HCT116 (cell line): ENCODE data around the gene MAP3K5. TPM values are rescaled to one million over a fixed set of nuclear protein-coding genes. Genes with fewer than 3 reads are reported as not detected.

ENCODE experiments used
- ATAC-seq: fragments of 200-7000 bp; cut with Tn5 transposase; 2 replicates; pipeline ENCODE4 v1.9.1; 2020; ENCODE audit warnings: mild to moderate bottlenecking, moderate library complexity
- BruUV-seq: library from RNA; stranded (reverse); fragments of 400-500 nt; replicated peaks from 2 replicates; lab custom pipeline; 2021; lab: Mats Ljungman, UMichigan
- CTCF ChIA-PET: fragments of 300-600 bp; sonication (Branson Sonifier 250); formaldehyde crosslinking; loops from one replicate; lab custom pipeline; 2021; ENCODE audit warnings: antibody characterized with exemption; lab: Charles Lee
- POLR2A ChIA-PET: fragments of 300-600, 350-600 bp; sonication (Branson Sonifier 250); formaldehyde crosslinking; loops from one replicate; lab custom pipeline; 2021; ENCODE audit warnings: antibody characterized with exemption; lab: Charles Lee
- RAD21 ChIA-PET, 2 experiments: fragments of 300-600 bp; sonication (Branson Sonifier 250); formaldehyde crosslinking; loops; one replicate each; lab custom pipeline; 2023; ENCODE audit warnings: low total read pairs in 2 of 2; ENCODE audit not compliant: uncharacterized antibody in 2 of 2, unreplicated experiment in 2 of 2, low non-redundant PET in 1 of 2; lab: Charles Lee
- DNase-seq: peaks from one replicate; pipeline ENCODE4 v3.0.0-alpha.2; 2010; ENCODE audit warnings: low read depth, low spot score
- H2AFZ ChIP-seq: fragments of 200-600 bp; shearing (Covaris generic), sonication (generic); 2 replicates; pipeline ENCODE4 v1.6.1; 2017; ENCODE audit warnings: low read depth, mixed run types, mixed read lengths, antibody characterized with exemption, low read length; ENCODE audit not compliant: poor library complexity, severe bottlenecking
- H3K27ac ChIP-seq: 2 replicates; pipeline ENCODE4 v1.5.1; 2012; ENCODE audit warnings: low read depth, low read length
- H3K27me3 ChIP-seq: fragments of 200-600 bp; sonication (generic); 2 replicates; pipeline ENCODE4 v1.6.1; 2016; ENCODE audit warnings: mixed run types, low read length, mixed read lengths; ENCODE audit not compliant: insufficient read depth
- H3K36me3 ChIP-seq, 2 experiments: fragments of 200-500 bp in 1 of 2; fragments of 200-600 bp in 1 of 2; sonication (Bioruptor generic) in 1 of 2; sonication (generic) in 1 of 2; 2 replicates each; pipeline versions ENCODE4 v1.5.1 to v1.6.1; 2014 to 2016; ENCODE audit warnings: low read length in 2 of 2, inconsistent platforms in 1 of 2, mixed read lengths in 1 of 2, mixed run types in 1 of 2; ENCODE audit not compliant: insufficient read depth in 2 of 2, control insufficient read depth in 1 of 2
- H3K4me1 ChIP-seq, 2 experiments: fragments of 200-600 bp in 1 of 2; sonication (generic) in 1 of 2; 2 replicates each; pipeline versions ENCODE4 v1.5.1 to v1.6.1; 2012 to 2017; ENCODE audit warnings: low read length in 2 of 2, inconsistent platforms in 1 of 2, mild to moderate bottlenecking in 1 of 2, mixed read lengths in 1 of 2, mixed run types in 1 of 2, moderate library complexity in 1 of 2; ENCODE audit not compliant: insufficient read depth in 2 of 2, control insufficient read depth in 1 of 2
- H3K4me2 ChIP-seq: fragments of 200-600 bp; sonication (generic); 2 replicates; pipeline ENCODE4 v1.6.1; 2017; ENCODE audit warnings: mixed run types, low read length, mixed read lengths
- H3K4me3 ChIP-seq, 2 experiments: fragments of 200-600 bp in 1 of 2; sonication (generic) in 1 of 2; replicated peaks in 1 of 2; 2 replicates each; pipeline ENCODE4 v1.5.1; 2011 to 2016; ENCODE audit warnings: low read length in 2 of 2, control low read depth in 1 of 2, low read depth in 1 of 2, mild to moderate bottlenecking in 1 of 2, mixed read lengths in 1 of 2, mixed run types in 1 of 2
- H3K79me2 ChIP-seq: fragments of 200-600 bp; sonication (generic); 2 replicates; pipeline ENCODE4 v1.6.1; 2017; ENCODE audit warnings: mild to moderate bottlenecking, mixed run types, low read length, moderate library complexity, mixed read lengths; ENCODE audit not compliant: insufficient read depth
- H3K9ac ChIP-seq: fragments of 200-600 bp; sonication (generic); 2 replicates; pipeline ENCODE4 v1.6.1; 2016; ENCODE audit warnings: low read length, mixed read lengths
- H3K9me2 ChIP-seq: fragments of 200-600 bp; sonication (generic), shearing (Covaris generic); 2 replicates; pipeline ENCODE4 v1.6.1; 2017; ENCODE audit warnings: mixed run types, mild to moderate bottlenecking, moderate library complexity; ENCODE audit not compliant: insufficient read depth
- H3K9me3 ChIP-seq, 2 experiments: fragments of 200-500 bp in 1 of 2; fragments of 200-600 bp in 1 of 2; sonication (Bioruptor generic) in 1 of 2; sonication (generic) in 1 of 2; 2 replicates each; pipeline ENCODE4 v1.6.1; 2014 to 2017; ENCODE audit warnings: low read length in 2 of 2, mixed read lengths in 2 of 2, inconsistent platforms in 1 of 2, low read depth in 1 of 2, mild to moderate bottlenecking in 1 of 2, mixed run types in 1 of 2, moderate library complexity in 1 of 2; ENCODE audit not compliant: control insufficient read depth in 1 of 2, insufficient read depth in 1 of 2
- H4K20me1 ChIP-seq: fragments of 200-600 bp; sonication (generic), shearing (Covaris generic); 2 replicates; pipeline ENCODE4 v1.6.1; 2017; ENCODE audit warnings: mixed run types, mild to moderate bottlenecking, moderate library complexity; ENCODE audit not compliant: insufficient read depth
- CEBPB ChIP-seq: IDR thresholded peaks from 2 replicates; pipeline ENCODE4 v1.6.1; 2012; ENCODE audit warnings: low read depth
- EGR1 ChIP-seq: IDR thresholded peaks from 2 replicates; pipeline ENCODE4 v1.6.1; 2012; ENCODE audit warnings: low read depth
- ELF1 ChIP-seq: IDR thresholded peaks from 2 replicates; pipeline ENCODE4 v1.6.1; 2012; ENCODE audit warnings: low read depth, borderline replicate concordance
- EZH2 ChIP-seq: fragments of 200-600 bp; sonication (generic); IDR thresholded peaks from 2 replicates; pipeline ENCODE4 v1.6.1; 2017; ENCODE audit warnings: antibody characterized with exemption, mixed run types
- FOSL1 ChIP-seq: IDR thresholded peaks from 2 replicates; pipeline ENCODE4 v1.6.1; 2012; ENCODE audit warnings: low read depth
- REST ChIP-seq: IDR thresholded peaks from 2 replicates; pipeline ENCODE4 v1.6.1; 2012; ENCODE audit warnings: low read depth
- SIN3A ChIP-seq: IDR thresholded peaks from 2 replicates; pipeline ENCODE4 v1.6.1; 2012; ENCODE audit warnings: low read depth
- SP1 ChIP-seq: IDR thresholded peaks from 2 replicates; pipeline ENCODE4 v1.6.1; 2012; ENCODE audit warnings: low read depth
- SRF ChIP-seq: IDR thresholded peaks from 2 replicates; pipeline ENCODE4 v1.6.1; 2012; ENCODE audit warnings: low read depth
- TCF7L2 ChIP-seq: IDR thresholded peaks from 2 replicates; pipeline ENCODE4 v1.7.0; 2011; ENCODE audit warnings: borderline replicate concordance, inconsistent platforms; ENCODE audit not compliant: insufficient read depth, insufficient read length; ENCODE audit errors: extremely low read depth
- YY1 ChIP-seq: IDR thresholded peaks from 2 replicates; pipeline ENCODE4 v1.6.1; 2011; ENCODE audit warnings: low read length, low read depth, moderate library complexity, mild to moderate bottlenecking; ENCODE audit not compliant: insufficient replicate concordance; ENCODE audit errors: extremely low read depth
- ZFX ChIP-seq: fragments of 450-650 bp; IDR thresholded peaks from 2 replicates; pipeline ENCODE4 v1.6.1; 2017
- intact Hi-C: fragments of 100-400 bp; cut with micrococcal nuclease; formaldehyde crosslinking; loops from 2 replicates; pipeline ENCODE4 v1.10.0; 2022
- total RNA-seq: library from RNA; stranded (reverse); gene quantifications from one replicate; pipeline ENCODE4 v1.2.1, GENCODE V29; 2021; ENCODE audit not compliant: unreplicated experiment
- TF ChIP-seq, protein P1 (sequence below): IDR thresholded peaks from 2 replicates; pipeline ENCODE4 v1.6.1; 2012

The MAP3K5 gene
- total RNA-seq, 1 experiment from 2014 or later = 11.8 TPM

DNA sequence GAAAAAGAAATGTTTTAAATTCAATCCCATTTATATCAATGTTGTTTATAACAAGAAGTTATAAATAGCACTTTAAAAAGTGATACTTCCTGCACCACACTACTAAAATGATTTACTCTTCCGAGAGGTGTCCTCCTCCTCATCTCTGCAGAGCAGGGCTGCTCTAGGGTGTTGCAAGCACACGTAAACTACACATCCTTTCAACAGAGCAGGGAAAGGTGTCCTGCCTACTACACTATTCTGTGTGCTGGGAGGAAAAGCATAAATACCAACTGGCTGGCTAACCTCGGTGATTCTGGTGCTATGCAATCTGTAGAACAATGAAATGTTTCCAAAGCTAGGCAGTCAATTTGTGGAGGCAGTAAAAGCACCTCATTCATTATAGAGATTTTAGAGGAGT is 152.6 kb downstream of the MAP3K5 start:
- no peak overlapping the region for H3K4me2 ChIP-seq
- DNase-seq (no peak), ATAC-seq (no peak)
- TF ChIP-seq, protein P1, sequence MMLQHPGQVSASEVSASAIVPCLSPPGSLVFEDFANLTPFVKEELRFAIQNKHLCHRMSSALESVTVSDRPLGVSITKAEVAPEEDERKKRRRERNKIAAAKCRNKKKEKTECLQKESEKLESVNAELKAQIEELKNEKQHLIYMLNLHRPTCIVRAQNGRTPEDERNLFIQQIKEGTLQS = no peak
- TF ChIP-seq SRF (no peak), EZH2 (no peak), CEBPB (no peak), FOSL1 (no peak), ELF1 (no peak), YY1 (no peak), REST (no peak), SIN3A (no peak), TCF7L2 (no peak), SP1 (no peak), EGR1 (no peak), ZFX (no peak)
- no peaks in the 10 kb centered on the region for H4K20me1 ChIP-seq
- no peaks in the 10 kb centered on the region for H3K27me3 ChIP-seq
- no peak overlapping the region for H3K4me3 ChIP-seq
- peaks cover 3 to 9% of the 10 kb centered on the region in 2 experiments; a peak in 3 of 4 replicates for H3K4me1 ChIP-seq
- BruUV-seq = no TSS peak
- H3K36me3 ChIP-seq = no peaks in the 10 kb centered on the region
- ChIA-PET POLR2A (no interaction called here), RAD21 (no interaction called here), CTCF (no interaction called here)
- intact Hi-C loops = no loop called here
- H3K79me2 ChIP-seq = no peaks in the 10 kb centered on the region
- no peaks in the 10 kb centered on the region for H3K9me3 ChIP-seq
- no peaks in the 10 kb centered on the region for H3K9me2 ChIP-seq
- no peak overlapping the region for H3K9ac ChIP-seq
- no peak overlapping the region for H3K27ac ChIP-seq
- H2AFZ ChIP-seq = no peak overlapping the region
